ENCODE results near the gene NRM.

NRM gene

DNA sequence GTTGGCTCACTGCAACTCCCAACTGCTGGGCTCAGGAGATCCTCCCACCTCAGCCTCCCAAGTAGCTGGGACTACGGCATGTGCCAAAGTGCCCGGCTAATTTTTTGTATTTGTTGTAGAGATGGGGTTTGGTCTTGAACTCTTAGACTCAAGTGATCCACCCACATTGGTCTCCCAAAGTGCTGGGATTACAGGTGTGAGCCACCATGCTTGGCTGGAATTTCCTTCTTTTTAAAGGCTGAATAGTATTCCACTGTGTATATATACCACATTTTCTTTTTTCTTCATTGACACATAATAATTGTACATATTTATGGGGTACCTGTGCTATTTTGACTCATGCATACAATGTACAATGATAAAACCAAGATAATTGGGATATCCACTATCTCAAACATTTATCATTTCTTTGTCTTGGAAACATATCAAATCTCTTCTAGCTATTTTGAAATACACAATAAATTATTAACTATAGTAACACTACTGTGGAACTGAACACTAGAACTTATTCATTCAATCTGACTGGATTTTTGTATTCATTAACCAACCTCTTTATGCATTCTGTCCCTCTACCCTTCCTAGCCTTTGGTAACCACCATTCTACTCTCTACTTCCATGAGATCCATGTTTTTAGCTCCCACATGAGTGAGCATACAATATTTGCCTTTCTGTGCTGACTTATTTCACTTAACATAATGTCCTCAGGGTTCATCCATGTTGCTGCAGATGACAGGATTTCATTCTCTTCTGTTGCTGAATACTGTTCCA lies 18.5 kb upstream of the NRM start:
- Histone ChIP-seq H3K4me3 (replicated peaks; ENCODE audit: insufficient read depth, low read length) (no peak overlapping the region), H3K27me3 (ENCODE audit: insufficient read depth, poor library complexity, severe bottlenecking) (no peaks in the 10 kb centered on the region), H3K27ac (replicated peaks) (no peak overlapping the region)
- no peak for TF ChIP-seq SPI1 (IDR thresholded peaks at IDR 0.05; ENCODE audit: borderline replicate concordance, low read depth)
- no peak for TF ChIP-seq CTCF (IDR thresholded peaks at IDR 0.05; ENCODE audit: insufficient read depth, low read length)
- TF ChIP-seq GABPA (IDR thresholded peaks at IDR 0.05; ENCODE audit: low read depth), result no peak
- no peak for TF ChIP-seq POLR2AphosphoS5 (IDR thresholded peaks at IDR 0.05; ENCODE audit: low read depth)
- TF ChIP-seq, protein P1, sequence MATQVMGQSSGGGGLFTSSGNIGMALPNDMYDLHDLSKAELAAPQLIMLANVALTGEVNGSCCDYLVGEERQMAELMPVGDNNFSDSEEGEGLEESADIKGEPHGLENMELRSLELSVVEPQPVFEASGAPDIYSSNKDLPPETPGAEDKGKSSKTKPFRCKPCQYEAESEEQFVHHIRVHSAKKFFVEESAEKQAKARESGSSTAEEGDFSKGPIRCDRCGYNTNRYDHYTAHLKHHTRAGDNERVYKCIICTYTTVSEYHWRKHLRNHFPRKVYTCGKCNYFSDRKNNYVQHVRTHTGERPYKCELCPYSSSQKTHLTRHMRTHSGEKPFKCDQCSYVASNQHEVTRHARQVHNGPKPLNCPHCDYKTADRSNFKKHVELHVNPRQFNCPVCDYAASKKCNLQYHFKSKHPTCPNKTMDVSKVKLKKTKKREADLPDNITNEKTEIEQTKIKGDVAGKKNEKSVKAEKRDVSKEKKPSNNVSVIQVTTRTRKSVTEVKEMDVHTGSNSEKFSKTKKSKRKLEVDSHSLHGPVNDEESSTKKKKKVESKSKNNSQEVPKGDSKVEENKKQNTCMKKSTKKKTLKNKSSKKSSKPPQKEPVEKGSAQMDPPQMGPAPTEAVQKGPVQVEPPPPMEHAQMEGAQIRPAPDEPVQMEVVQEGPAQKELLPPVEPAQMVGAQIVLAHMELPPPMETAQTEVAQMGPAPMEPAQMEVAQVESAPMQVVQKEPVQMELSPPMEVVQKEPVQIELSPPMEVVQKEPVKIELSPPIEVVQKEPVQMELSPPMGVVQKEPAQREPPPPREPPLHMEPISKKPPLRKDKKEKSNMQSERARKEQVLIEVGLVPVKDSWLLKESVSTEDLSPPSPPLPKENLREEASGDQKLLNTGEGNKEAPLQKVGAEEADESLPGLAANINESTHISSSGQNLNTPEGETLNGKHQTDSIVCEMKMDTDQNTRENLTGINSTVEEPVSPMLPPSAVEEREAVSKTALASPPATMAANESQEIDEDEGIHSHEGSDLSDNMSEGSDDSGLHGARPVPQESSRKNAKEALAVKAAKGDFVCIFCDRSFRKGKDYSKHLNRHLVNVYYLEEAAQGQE (IDR thresholded peaks at IDR 0.05; ENCODE audit: insufficient replicate concordance, low read depth), result no peak
- DNase-seq (ENCODE audit: low read depth in 1 of 2, low spot score in 1 of 2), result no peak

DNA sequence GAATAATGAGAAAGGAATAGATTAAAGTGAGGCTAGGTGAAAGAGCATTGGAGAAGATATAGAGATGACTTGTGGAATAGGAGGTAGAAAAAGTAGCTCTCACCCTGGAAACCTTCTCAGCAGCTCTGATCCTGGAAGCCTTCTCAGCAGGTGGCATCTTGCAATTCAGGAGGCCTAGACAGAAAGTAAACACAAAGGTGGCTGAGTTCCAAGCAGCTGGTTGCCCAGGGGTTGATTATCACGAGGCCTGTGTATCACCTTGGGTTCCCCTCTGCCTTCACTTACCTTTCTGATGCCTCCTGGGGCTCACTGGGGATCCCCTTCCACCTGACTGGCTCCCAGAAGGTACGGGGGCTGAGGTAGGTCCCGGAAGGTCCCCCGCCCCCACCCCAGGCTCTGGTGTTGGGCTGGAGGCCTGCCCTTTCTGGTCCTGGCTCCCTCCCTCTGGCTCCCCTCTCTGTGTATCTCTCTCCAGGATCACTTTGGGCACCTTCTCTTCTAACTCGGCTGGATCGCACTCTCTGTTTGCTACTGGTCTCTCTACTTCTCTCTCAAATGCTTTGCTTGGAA lies 16.6 kb upstream of the NRM start:
- DNase-seq (ENCODE audit: low read depth in 1 of 2, low spot score in 1 of 2), result no peak
- Histone ChIP-seq H3K27ac (replicated peaks) (no peak overlapping the region), H3K4me3 (replicated peaks; ENCODE audit: insufficient read depth, low read length) (no peak overlapping the region), H3K27me3 (ENCODE audit: insufficient read depth, poor library complexity, severe bottlenecking) (no peaks in the 10 kb centered on the region)
- no peak for TF ChIP-seq POLR2AphosphoS5 (IDR thresholded peaks at IDR 0.05; ENCODE audit: low read depth)
- TF ChIP-seq, protein P1 (IDR thresholded peaks at IDR 0.05; ENCODE audit: insufficient replicate concordance, low read depth), result no peak
- no peak for TF ChIP-seq CTCF (IDR thresholded peaks at IDR 0.05; ENCODE audit: insufficient read depth, low read length)
- no peak for TF ChIP-seq SPI1 (IDR thresholded peaks at IDR 0.05; ENCODE audit: borderline replicate concordance, low read depth)
- no peak for TF ChIP-seq GABPA (IDR thresholded peaks at IDR 0.05; ENCODE audit: low read depth)

GRCh38 chr6:30705620-30706019 lies 14.8 kb upstream of the NRM start:
- TF ChIP-seq GABPA (IDR thresholded peaks at IDR 0.05; ENCODE audit: low read depth), result no peak
- TF ChIP-seq POLR2AphosphoS5 (IDR thresholded peaks at IDR 0.05; ENCODE audit: low read depth), result no peak
- no peak for TF ChIP-seq CTCF (IDR thresholded peaks at IDR 0.05; ENCODE audit: insufficient read depth, low read length)
- TF ChIP-seq SPI1 (IDR thresholded peaks at IDR 0.05; ENCODE audit: borderline replicate concordance, low read depth), result no peak
- TF ChIP-seq, protein P1 (IDR thresholded peaks at IDR 0.05; ENCODE audit: insufficient replicate concordance, low read depth), result no peak
- DNase-seq (ENCODE audit: low read depth in 1 of 2, low spot score in 1 of 2), result no peak
- H3K27me3 ChIP-seq (ENCODE audit: insufficient read depth, poor library complexity, severe bottlenecking), result no peaks in the 10 kb centered on the region
- H3K27ac ChIP-seq (replicated peaks), result no peak overlapping the region
- no peak overlapping the region for H3K4me3 ChIP-seq (replicated peaks; ENCODE audit: insufficient read depth, low read length)
